ENCODE results near the gene TRPM2.
"Not testable (repeated sequence)": the region's sequence is repeated elsewhere in the genome, so short reads cannot be mapped to it uniquely, and the experiment has no call there.

The TRPM2 gene

DNA sequence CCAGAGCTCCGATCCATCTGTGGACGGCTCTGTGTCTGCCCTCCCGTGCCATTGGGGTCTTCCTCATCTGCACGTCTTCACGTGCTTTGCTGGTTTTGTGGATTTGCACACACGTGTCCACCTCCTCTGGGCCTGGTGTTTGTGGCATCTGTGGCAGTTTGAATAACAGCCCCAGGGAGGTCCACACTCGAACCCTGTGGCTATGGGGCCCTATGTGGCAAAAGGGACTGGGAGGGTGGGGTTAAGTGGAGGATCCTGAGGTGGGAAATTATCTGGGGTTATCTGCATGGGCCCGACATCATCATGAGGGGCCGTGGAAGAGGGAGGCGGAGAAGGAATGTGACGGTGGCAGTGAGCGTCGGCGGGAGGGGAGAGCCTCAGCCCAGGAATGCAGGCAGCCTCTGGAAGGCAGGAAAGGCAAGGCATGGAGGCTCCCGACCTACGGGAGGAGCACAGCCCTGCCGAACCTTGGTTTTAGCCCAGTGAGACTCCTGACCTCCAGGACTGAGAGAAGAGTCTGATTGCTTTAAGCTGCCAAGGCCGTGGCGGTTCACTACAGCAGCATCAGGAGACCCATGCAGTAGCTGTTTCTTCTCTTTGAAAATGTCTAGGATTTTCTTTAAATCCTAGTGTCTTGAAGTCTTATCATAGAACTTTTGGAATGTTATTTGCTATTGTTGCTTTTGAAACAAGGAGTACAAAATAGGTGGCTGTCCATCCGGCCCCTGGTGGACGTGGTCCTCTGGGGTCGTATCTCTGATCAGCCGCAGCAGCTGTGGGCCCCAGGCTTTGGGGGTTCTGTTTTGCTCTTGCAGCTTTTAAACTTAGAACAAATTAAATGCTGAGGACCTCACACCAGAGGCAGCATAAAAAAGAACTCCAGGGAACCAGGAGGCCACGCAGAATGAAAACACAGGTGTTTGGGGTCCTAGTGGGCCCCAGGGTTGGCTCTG is 61.9 kb downstream of the TRPM2 start:
- DNase-seq = no peak

DNA sequence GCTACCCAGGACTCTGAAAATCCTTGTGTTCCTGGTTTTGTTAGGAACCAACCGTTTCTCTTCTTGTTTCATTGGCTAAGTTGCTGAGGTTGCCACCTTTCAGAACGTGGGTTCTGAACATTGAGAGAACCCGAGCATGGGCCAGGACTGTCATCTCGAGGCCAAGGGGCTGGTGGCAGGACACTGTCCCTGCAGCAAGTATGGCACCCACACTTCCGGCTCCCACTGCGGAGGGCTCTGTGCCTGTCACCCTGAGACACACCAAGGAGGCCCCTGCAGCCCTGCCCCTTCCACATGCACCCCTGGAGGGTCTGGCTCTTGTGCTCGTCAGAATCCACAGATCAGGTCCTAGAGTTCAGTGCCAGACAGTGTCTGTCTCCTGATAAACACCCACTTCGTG is 62.8 kb downstream of the TRPM2 start:
- DNase-seq = no peak

DNA sequence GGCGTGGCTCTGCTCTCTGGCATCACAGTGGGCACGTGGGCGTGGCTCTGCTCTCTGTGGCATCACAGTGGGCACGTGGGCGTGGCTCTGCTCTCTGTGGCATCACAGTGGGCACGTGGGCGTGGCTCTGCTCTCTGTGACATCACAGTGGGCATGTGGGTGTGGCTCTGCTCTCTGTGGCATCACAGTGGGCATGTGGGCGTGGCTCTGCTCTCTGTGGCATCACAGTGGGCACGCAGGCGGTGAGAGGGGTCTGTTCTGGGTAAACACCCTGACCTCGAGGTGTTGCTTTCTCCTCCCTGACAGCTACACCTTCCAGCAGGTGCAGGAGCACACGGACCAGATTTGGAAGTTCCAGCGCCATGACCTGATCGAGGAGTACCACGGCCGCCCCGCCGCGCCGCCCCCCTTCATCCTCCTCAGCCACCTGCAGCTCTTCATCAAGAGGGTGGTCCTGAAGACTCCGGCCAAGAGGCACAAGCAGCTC is 64.2 kb downstream of the TRPM2 start:
- DNase-seq = not testable (repeated sequence)

DNA sequence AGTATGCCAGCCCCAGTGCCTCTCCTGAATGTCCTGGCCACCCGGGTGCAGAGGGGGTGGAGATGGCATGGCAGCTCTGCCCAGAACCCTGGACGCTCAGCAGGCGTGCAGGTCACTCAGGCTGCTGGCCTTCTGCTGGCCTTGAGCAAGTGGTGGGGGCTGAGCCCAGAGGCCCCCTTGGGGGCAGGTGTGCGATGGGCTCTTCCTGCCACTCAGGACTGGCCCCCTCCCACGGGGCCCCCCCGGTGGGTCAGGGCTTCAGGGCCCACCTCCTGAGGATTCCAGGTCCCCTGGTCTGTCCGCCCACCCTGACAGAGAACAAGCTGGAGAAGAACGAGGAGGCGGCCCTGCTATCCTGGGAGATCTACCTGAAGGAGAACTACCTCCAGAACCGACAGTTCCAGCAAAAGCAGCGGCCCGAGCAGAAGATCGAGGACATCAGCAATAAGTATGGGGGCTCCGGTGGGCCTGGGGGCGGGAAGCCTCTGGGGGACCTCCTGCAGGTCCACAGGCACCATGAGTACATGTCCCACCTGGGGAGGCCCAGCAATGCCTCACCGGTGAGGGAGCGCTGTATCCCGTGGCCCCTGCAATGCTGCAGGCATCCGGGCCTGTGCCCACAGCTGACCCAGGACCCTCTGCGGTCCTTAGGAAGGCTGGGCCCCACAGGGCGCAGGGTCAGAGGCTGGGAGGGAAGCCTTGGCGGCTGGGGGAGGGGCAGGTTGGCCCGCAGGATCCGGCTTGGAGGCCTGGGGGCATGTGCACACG is 64.9 kb downstream of the TRPM2 start:
- no peak for DNase-seq

DNA sequence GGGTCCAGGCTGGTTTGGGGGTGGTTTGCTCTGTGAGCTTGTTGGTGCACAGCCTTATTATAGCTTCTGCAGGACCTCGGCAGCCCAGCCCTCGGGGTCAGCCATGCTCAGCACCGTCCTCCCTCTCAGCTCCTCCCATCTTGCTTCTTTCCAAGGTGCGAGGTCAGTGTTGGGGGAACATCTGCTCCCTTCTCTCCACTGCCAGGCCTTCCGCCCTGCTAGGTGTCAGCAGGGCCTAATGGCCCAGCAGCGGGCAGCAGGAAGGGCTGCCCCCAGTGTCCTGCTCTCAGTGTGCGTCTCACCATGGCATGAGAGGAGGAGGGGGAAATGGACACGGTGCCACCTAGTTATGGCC is 65.4 kb downstream of the TRPM2 start:
- DNase-seq = no peak

DNA sequence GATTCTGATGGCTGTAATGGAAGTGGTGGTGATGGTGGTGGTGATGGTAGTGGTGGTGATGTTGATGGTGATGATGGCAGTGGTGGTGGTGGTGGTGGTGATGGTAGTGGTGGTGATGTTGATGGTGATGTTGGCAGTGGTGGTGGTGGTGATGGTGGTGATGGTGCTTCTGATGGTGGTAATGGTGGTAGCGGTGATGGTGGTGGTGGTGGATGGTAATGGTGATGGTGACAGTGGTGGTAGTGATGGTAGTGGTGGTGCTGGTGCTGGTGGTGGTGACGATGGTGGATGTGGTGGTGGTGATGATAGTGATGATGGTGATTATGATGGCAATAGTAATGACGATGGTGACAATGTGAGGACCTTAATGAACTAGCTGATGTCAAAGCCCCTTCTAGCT is 66.3 kb downstream of the TRPM2 start:
- DNase-seq = no peak

DNA sequence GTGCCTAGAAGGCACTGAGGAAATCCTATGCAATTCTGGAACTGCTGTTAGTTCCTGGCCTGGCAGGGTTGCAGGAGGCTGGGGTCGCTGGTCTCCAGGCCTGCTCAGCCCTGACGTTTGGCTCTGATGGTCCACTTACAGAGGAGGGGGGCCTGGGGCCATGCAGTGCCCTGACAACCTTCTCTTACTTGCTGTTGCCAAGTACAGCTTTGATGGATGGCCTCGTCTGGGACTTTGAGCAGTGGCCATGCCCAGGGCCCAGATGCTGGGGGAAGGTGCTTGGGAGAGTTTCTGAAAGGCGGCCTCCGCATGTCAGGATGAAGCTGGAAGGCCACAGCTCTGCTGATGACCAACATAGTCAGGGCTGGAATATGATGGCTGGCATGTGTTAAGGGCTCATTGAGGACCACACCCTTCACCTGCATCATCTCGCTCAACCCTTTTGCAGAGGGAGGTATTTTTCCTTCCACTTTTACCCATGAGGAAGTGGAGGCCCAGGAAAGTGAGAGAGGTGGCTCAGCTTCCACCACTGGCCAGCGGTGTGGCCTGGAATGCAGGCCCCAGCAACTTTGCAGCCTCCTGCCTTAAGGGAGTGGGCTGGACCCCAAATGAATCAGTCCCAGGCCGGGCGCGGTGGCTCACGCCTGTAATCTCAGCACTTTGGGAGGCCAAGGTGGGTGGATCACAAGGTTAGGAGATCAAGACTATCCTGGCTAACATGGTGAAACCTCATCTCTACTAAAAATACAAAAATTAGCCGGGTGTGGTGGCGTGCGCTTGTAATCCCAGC is 67.2 kb downstream of the TRPM2 start:
- DNase-seq = no peak

DNA sequence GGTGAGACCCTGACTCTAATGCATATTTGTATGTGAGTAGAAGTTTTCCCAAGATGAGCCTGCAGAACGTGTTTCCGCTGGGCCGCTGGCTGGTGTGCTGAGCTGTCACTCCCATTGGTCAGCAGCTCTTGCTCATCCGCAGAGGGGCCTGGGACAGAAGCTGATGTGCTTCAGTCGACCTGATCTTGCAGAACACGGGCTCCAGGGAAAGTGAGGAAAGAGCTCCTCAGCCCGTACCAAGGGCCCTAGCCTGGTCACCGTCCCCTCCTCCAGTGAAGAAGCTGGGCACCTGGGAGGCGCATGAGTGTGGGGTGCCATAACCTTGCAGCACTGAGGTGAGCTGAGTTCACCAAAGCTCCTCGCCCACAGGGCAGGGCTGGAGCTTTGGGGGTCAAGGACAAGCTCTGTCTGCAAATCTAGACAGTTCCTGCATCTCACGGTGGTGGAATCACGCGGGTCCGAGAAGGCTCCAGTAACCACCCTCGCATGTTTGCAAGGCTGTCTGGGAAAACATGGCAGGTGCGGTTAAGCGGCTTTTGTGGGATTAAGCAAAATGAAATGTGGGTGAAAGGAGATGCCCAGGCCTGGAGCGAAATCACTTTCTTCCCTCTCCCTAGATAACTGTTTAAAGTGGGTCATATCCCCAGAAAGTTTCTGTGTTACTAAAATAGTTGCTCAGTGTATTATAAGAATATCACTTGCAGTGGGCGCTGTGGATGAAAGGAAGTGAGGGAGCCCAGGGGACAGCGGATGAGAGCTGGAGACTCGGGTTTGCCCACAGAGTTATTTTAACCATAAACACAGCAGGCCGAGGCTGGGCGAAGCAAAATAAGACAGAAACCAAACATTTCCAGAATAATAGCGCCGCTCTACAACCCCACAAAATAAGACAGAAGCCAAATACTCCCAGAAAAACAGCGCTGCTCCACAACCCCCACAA is 68.8 kb downstream of the TRPM2 start:
- no peak for DNase-seq

DNA sequence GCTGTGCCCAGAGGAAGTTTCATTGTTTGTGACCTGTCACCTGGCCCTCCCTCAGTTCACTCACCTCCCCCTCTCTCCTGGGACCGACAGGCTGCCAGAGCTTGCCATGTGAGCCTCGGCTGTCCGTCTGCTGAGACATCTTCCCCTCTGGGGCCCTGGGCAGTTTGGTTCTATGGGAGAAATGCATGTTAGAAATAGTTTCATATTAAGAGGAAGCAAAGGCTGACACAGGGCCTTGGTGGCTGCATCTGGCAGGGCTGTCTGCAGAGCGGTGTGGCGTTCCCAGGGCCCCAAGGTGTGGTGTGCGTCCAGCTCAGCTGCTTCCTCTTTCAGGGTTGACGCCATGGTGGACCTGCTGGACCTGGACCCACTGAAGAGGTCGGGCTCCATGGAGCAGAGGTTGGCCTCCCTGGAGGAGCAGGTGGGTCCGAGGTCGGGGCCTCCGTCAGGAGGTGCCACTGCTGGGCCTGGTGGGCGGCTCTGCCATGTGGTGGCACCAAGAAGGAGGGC is 69.9 kb downstream of the TRPM2 start:
- DNase-seq = no peak

DNA sequence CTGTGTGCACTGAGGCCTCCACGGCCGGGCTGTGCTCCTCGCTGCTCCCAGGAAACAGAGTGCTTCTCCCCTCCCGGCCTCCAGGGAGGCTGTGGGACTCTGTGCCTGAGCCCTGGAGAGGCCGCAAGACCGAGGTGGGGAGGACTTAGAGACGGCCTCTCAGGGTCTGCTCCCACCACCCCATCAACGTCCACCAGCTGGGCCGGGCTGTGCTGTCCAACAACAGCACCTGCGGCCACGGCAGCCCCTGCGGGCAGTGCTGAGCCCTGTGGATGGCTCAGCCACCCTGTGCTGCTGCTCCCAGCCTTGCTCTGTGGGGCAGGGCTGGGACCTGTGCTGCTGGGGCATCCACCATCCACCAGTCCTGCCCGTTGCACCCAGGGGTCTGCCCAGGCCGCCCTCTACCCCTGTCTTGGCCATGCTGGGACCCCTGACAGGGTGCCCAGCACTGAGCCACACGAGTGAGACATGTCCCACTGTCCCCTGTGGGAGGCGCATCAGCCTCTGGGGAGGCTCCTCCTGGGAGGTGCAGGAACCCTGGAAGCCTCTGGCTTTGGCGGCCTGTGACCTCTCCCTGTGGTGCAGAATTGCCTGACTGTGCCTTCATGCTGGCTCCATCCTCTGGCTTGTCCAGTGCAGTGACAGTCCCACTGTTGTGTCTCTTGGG is 70.7 kb downstream of the TRPM2 start:
- DNase-seq = no peak

DNA sequence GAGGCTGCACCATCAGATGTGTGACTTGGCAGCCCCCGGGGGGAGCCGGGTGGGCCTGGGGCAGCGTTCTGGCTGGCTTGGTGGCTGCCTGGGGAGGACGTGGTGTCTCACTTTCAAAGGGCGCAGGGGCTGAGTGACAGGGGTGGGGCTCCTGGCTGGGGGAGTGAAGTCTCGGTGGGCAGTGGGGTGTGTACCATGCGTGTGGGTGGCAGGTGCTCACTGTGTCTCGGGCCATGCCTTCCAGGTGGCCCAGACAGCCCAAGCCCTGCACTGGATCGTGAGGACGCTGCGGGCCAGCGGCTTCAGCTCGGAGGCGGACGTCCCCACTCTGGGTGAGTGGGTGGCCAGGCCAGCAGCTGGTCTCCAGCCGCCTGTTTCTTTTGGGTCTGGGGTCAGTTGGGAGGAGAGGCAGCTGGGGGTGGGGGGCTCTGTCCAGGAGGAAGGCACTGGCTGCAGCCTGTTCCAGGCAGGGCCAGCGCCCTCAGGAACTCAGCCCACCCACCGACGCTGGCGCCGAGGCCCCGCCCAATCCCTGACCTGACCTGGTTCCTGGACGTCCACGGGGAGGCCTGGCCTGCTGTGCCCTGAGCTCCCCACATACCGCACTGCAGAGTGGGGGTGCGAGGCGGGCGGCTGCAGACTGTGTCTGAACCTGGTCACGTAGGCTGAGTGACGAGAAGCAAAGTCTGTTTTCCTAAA is 71.3 kb downstream of the TRPM2 start:
- DNase-seq = no peak

DNA sequence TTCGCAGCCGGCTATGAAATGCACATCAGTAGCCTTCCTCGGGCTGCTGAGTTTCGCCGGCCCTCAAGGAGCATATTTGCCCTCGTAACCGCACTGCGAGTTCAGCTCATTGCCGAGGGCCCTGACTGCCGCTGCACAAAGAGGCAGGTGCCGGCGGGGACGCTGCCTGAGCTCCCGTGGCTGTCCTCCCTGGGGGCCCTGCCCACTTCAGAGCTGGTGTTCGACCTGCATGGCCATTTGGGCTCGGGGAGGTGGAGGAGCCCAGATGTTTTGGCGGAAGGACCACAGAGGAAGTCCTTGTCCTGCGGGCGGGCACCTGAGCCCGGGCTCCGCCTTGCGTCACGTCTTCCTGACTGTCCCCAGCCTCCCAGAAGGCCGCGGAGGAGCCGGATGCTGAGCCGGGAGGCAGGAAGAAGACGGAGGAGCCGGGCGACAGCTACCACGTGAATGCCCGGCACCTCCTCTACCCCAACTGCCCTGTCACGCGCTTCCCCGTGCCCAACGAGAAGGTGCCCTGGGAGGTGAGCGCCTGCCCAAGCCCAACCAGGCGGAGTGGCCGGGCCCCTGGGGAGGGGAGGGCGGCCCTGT is 72.0 kb downstream of the TRPM2 start:
- no peak for DNase-seq

DNA sequence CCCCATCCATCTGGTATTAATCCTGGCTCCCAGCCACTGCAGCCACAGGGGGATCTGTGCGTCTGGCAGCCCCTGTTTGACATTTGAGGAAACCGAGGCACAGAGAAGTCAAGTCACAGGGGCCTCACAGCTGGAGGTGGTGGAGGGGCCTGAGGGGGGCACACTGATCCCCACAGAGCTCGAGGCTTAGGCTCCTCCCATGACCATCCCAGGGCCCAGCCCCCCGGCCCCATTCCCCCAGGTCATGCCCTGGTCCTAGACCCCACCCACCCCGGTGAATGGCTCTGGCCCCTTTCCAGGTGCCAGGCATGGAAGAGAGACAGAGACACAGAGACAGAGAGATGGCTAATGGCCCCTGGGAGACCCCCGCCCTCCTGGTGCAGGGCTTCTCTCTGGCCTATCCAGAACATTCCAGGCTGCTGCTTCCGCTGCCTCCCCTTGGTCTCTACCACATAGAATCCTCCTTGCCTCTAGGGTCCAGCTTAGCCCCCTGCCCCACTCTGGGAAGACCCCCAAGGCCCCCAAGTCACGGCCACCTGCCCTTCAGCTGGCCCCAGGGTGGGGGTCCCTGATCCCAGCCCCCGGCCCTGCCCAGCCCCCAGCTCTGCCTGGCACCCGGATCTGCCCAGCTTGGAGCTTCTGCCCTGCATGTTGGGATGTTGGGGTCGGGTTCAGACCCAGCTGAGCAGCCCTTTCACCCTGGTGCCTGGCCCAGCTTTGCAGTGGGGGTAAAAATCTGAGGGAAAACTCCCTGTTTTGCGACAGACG is 72.7 kb downstream of the TRPM2 start:
- DNase-seq = no peak

DNA sequence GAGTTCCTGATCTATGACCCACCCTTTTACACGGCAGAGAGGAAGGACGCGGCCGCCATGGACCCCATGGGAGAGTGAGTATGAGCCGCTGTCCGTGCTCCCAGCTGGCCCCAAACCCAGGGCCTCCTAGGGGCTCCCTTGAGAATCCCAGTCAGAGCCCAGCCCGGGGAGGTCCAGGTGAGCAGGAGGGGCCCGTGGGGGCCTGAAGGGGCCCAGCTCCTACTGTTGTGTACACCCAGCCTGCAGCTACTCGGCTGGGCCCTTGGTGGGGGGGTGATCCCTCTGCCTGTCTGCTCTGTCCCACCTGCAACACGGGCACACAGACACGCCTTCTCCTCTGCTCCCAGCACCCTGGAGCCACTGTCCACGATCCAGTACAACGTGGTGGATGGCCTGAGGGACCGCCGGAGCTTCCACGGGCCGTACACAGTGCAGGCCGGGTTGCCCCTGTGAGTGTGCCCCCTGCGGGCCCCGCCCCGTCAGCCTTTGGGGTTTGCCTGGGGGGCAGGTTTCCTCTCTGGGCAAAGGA is 73.3 kb downstream of the TRPM2 start:
- no peak for DNase-seq

DNA sequence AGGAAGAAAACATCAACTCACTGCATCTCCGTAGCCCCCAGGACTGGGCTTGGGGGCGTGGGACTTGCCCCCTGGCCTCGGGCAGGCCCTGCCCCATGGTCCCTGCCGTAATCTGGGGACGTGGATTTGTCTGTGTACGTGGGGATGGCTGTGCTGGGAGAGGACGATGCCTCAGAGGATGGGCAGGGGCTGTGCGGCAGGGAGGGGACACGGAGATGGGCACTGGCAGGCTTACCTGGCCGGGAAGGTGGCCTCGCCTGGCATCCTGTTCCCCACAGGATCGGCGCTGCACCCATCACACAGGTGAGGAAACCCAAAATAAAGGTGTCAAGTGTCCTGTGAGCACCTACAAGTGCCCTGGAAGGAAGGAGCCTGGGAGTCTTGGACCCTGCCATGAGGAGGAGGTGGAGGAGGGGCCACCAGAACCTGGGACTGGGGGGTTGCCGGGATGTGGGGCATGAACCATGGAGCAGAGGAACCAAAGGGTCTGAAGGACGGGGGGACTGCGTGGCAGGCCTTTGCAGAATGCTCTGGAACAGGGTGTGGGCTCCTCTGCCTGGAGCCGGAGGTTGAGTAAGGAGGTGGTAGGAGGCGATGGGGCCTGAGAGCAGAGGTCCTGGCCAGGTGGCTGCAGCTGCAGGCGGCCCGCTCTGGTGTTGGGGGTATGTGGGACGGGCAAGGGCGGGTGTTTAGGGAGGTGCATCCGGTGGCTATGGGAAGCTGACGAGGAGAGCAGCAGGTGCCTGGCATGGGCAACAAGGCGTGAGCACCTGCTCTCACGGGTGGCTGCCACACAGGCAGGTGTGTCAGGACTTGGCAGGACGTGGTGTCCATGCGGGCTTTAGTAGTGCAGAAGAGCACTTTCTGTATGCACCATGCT is 74.1 kb downstream of the TRPM2 start:
- DNase-seq = no peak

DNA sequence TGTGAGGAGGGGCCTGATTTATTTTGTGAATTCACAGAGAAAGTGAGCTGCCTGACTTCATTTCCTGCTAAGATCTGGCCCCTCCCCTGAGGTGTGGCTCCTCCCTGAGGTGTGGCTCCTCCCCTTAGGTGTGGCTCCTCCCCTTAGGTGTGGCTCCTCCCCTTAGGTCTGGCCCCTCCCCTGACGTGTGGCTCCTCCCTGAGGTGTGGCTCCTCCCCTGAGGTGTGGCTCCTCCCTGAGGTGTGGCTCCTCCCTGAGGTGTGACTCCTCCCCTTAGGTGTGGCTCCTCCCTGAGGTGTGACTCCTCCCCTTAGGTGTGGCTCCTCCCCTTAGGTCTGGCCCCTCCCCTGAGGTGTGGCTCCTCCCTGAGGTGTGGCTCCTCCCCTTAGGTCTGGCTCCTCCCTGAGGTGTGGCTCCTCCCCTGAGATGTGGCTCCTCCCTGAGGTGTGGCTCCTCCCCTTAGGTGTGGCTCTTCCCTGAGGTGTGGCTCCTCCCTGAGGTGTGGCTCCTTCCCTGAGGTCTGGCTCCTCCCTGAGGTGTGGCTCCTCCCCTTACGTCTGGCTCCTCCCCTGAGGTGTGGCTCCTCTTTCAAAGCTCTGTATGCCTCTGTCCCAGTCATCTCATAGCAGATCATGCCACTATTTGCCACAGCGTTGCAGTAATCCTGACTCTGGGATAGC is 75.0 kb downstream of the TRPM2 start:
- DNase-seq = peak; percentile 29 to 37

DNA sequence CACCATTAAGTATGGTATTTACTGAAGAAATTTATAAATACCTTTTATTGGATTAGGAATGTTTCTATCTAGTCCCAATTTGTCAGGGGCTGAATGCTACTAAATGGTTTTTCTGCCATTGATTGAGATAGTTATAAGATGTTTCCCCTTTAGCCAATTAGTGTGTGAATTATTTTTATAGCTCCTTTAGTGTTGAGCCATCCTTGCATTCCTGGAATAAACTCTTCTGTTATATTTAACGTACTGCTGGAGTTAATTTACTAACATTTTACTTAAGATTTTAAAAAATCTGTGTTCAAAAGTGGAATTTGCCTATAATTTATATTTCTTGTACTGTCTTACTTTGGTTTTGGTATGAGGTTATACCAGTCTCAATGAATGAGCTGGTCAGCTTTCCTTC is 76.5 kb downstream of the TRPM2 start:
- no peak for DNase-seq
